ENCODE data around the gene C5orf52. TPM values are rescaled to one million over a fixed set of nuclear protein-coding genes. Genes with fewer than 3 reads are reported as not detected.

C5orf52 gene
- total RNA-seq, 1 donor from 2014 or later = not detected

- Histone ChIP-seq H3K27me3 (ENCODE audit: control insufficient read depth, insufficient read depth, low read length) (no peaks in the 10 kb centered on the region), H3K36me3 (ENCODE audit: control insufficient read depth, insufficient read depth, low read length) (no peaks in the 10 kb centered on the region), H3K4me3 (ENCODE audit: low read depth, low read length) (no peak overlapping the region)
- DNase-seq (ENCODE audit: low read depth) = no peak
- no peak for TF ChIP-seq CTCF (IDR thresholded peaks at IDR 0.05; ENCODE audit: insufficient read depth, low read length, poor library complexity, severe bottlenecking)
Observed at GRCh38 chr5:157657516-157657915, 13.8 kb upstream of the C5orf52 start.

GRCh38 chr5:157658893-157659292, 12.4 kb upstream of the C5orf52 start:
- Histone ChIP-seq H3K36me3 (ENCODE audit: control insufficient read depth, insufficient read depth, low read length) (no peaks in the 10 kb centered on the region), H3K27me3 (ENCODE audit: control insufficient read depth, insufficient read depth, low read length) (no peaks in the 10 kb centered on the region), H3K4me3 (ENCODE audit: low read depth, low read length) (no peak overlapping the region)
- TF ChIP-seq CTCF (IDR thresholded peaks at IDR 0.05; ENCODE audit: insufficient read depth, low read length, poor library complexity, severe bottlenecking) = no peak
- no peak for DNase-seq (ENCODE audit: low read depth)

- no peak for DNase-seq (ENCODE audit: low read depth)
- H3K36me3 ChIP-seq (ENCODE audit: control insufficient read depth, insufficient read depth, low read length) = no peaks in the 10 kb centered on the region
- H3K4me3 ChIP-seq (ENCODE audit: low read depth, low read length) = no peak overlapping the region
- TF ChIP-seq CTCF (IDR thresholded peaks at IDR 0.05; ENCODE audit: insufficient read depth, low read length, poor library complexity, severe bottlenecking) = no peak
- H3K27me3 ChIP-seq (ENCODE audit: control insufficient read depth, insufficient read depth, low read length) = no peaks in the 10 kb centered on the region
Observed at GRCh38 chr5:157659868-157660660, 11.3 kb upstream of the C5orf52 start.

- Histone ChIP-seq H3K36me3 (ENCODE audit: control insufficient read depth, insufficient read depth, low read length) (no peaks in the 10 kb centered on the region), H3K4me3 (ENCODE audit: low read depth, low read length) (no peak overlapping the region), H3K27me3 (ENCODE audit: control insufficient read depth, insufficient read depth, low read length) (no peaks in the 10 kb centered on the region)
- DNase-seq (ENCODE audit: low read depth) = peak; percentile 79
- TF ChIP-seq CTCF (IDR thresholded peaks at IDR 0.05; ENCODE audit: insufficient read depth, low read length, poor library complexity, severe bottlenecking) = no peak
Observed at GRCh38 chr5:157665467-157666070, 5.8 kb upstream of the C5orf52 start.

- no peaks in the 10 kb centered on the region for H3K36me3 ChIP-seq (ENCODE audit: control insufficient read depth, insufficient read depth, low read length)
- H3K27me3 ChIP-seq (ENCODE audit: control insufficient read depth, insufficient read depth, low read length) = peaks cover 2% of the 10 kb centered on the region
- TF ChIP-seq CTCF (IDR thresholded peaks at IDR 0.05; ENCODE audit: insufficient read depth, low read length, poor library complexity, severe bottlenecking) = no peak
- no peak overlapping the region for H3K4me3 ChIP-seq (ENCODE audit: low read depth, low read length)
- no peak for DNase-seq (ENCODE audit: low read depth)
Observed at GRCh38 chr5:157668356-157668755, 3.0 kb upstream of the C5orf52 start.

Measured in kidney epithelial cell (primary cell).